HG03469 (cell line): Measurements from ENCODE around the gene MEIOSIN.

ENCODE experiments used
- ATAC-seq: cut with Tn5 transposase; IDR thresholded peaks from one replicate; pipeline ENCODE4 v1.9.1; 2021; ENCODE audit warnings: mild to moderate bottlenecking, moderate library complexity, moderate number of reproducible peaks; ENCODE audit not compliant: unreplicated experiment

MEIOSIN gene

DNA sequence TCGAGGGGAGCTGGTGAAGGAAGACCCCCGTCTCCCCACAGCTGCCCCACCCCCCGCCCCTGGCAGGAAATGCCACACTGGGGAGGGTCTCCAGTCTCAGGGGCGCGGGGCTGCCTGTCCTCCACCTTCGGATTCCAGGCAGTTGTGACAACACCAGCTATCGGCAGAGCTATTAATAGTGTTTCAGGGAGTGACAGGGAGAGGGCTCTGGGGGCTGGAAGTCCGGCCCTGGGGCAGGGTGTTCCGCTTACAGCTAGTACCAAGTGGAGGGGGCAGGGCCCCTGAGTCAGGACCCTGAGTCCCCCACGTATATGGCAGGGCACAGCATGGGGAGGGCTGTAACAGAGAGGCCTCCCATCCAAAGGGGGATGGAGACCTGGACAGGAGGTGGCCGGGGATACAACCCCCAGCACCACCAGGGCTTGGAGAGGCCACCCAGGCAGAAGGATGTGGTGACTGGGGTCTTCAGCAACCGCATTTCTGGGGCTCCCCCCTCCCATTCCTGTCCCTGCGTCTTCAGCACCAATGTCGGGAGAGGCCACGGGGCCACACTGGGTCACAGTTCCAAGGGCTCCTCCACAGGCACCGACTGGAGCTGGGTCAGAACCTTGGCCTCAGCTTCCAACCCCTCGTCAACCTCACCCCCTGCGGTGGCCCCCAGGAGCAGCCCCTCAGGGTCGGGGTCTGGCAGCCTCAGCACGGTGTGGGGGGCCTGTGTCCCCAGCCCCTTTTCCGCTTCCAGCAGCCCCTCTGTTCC is 31.9 kb downstream of the MEIOSIN start:
- ATAC-seq, result no peak

- ATAC-seq, result no peak
Measured at GRCh38 chr19:45765702-45766295, 32.6 kb downstream of the MEIOSIN start.

GRCh38 chr19:45766296-45766868 is 33.1 kb downstream of the MEIOSIN start:
- no peak for ATAC-seq

- ATAC-seq, result no peak
Measured at GRCh38 chr19:45766869-45767346, 33.7 kb downstream of the MEIOSIN start.

DNA sequence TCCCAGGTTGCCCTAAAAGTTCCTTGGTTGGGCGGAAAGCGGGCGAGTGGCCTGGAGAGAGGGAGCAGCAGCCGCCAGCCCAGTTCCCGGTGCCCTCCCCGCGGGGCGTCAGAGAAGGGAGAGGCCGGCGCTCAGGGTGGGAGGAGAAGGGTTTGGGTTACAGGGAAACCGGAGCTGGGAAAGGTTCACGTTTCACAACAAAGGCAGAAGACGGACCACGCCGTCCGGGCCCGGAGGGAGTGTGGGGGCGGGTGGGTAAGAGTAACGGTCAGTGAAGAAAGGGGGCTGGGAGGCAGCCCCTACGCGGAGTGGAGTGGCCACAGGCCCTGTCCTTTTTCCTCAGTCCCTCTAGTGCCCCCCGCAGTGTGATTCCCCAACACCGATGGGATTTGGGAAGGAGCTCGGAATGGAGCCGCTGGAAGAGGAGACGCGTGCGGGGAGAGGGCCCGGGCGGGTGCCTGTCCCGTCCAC is 34.2 kb downstream of the MEIOSIN start:
- no peak for ATAC-seq

- ATAC-seq, result no peak
Measured at GRCh38 chr19:45767881-45768654, 34.8 kb downstream of the MEIOSIN start.

- no peak for ATAC-seq
Measured at GRCh38 chr19:45768655-45768983, 35.4 kb downstream of the MEIOSIN start.

DNA sequence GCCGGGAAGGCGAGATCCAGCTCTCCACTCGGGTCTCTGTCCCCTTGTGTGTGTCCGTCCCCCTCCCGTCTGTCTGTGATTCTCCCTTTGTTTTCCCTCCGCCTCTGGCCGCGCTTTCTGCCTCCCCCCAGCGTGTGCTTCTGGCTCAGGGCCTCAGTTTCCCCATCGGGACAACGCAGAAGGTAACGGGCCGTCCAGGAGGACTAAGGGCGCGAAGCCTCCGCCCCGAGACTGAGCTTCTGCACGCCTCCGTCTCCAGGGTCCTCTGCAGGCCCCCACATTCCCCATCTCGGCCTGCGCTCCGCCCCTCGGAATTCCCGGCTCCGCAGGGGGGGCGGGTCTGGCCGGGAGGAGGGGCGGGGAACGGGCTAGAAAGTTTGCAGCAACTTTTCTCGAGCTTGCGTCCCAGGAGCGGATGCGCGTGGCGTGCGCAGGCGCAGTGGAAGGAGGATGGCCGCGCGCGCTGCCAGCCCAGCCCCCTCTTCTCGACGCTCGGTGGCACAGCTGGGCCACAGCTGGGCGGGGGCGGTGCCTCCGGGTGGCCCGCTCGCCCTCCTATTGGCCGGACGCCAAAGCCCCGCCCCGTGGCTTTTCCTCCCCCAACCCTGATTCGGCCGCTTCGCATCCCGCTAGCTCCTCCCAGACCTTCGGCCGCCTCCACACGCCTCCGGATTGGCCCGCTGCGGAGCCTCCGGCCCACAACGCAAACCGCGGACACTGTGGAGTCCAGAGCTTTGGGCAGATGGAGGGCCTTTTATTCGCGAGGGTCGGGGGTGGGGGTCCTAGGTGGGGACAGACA is 35.9 kb downstream of the MEIOSIN start, which contains the start of gene SIX5:
SIX5 (minus strand) TSS at position 269 of the 799 bp plus-strand sequence. CDS start 408 bp downstream, outside the sequence.
- ATAC-seq, result peak; percentile 41

- ATAC-seq, result no peak
Measured at GRCh38 chr19:45769821-45770191, 36.6 kb downstream of the MEIOSIN start.

- ATAC-seq, result peak; percentile 34
Measured at GRCh38 chr19:45770192-45771101, 37.2 kb downstream of the MEIOSIN start.

DNA sequence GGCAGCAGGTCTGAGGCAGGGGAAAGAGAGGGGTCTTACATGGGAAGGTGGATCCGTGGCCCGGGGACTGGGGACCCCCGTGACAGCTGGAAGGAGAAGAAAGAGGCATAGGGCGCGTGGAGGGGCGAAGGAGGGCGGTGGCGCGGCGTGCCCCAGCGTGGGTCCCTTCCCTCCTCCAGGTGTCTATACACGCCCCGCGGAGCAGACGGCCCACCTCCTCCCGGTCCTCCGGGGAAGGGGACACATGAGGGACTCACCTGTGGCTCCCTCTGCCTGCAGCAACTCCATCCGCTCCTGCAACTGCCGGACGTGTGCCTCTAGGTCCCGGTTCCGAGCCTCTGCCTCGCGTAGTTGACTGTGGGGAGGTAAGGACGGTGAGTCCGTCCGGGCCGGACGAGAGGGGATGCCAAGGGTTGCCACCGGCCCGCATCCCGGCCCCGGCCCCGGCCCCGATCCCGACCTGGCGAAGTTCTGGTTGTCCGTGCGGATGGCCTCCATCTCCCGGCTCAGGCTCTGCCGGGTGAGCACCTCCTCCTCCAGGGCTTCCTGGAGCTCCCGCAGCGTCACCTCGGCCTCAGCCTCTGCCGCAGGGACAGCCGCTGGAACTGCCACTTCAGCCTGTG is 38.2 kb downstream of the MEIOSIN start:
- ATAC-seq, result no peak

GRCh38 chr19:45772130-45772840 is 39.0 kb downstream of the MEIOSIN start:
- ATAC-seq, result no peak

DNA sequence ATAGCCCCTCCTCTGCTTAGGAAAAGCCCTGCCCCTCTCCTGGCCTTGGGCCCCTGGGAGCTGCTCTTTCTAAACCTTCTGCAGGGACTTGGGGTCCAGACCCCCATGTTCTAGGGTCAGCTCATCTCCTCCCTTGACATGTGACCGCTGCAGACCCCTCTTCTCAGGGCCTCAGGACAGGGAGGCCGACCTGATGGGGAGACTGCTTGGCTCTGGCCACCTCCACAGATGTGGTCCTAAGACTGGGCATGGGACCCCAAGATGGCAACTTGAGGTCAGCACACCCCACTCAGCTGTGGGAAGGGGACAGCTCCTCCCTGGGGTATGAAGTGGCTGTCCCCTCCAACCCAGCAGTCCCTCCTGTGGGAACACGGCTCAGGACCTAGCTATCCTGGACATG is 39.7 kb downstream of the MEIOSIN start:
- no peak for ATAC-seq

DNA sequence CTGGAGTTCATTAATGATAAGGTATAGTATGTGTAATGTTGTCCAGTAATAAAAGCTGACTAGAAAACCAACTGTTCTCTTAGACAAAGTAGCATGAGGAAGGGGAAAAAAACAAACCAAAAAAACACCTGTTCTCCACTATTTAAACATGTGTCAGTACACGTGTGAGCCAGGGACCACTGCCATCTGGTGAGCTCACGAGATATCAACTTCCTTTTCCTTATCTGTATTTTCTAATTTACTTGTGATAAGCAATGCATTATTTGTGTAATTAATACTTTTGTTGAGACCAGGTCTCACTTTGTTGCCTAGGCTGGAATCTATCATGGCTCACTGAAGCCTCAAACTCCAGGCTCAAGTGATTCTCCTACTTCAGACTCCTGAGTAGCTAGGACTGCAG is 40.1 kb downstream of the MEIOSIN start:
- ATAC-seq, result no peak

DNA sequence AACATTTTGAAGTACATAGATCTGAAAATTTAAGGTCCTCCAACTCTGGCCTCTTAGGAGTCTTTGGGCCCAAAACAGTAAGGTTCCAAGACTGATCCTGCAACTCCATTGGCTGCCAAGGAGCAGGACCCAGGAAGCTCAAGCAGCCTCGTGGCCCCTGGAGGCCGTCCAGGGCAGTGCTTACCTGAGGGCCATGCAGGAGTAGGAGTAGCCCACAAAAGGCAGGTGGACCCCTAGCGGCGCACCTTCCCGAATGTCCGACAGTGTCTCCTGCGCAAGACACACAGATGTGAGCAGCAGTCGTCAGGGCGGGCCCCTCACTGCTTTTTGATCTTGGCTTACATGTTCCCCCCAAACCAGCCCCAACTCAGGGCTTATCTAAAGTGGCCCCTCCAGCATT is 41.5 kb downstream of the MEIOSIN start:
- no peak for ATAC-seq

GRCh38 chr19:45777395-45777961 is 44.2 kb downstream of the MEIOSIN start:
- ATAC-seq, result no peak

DNA sequence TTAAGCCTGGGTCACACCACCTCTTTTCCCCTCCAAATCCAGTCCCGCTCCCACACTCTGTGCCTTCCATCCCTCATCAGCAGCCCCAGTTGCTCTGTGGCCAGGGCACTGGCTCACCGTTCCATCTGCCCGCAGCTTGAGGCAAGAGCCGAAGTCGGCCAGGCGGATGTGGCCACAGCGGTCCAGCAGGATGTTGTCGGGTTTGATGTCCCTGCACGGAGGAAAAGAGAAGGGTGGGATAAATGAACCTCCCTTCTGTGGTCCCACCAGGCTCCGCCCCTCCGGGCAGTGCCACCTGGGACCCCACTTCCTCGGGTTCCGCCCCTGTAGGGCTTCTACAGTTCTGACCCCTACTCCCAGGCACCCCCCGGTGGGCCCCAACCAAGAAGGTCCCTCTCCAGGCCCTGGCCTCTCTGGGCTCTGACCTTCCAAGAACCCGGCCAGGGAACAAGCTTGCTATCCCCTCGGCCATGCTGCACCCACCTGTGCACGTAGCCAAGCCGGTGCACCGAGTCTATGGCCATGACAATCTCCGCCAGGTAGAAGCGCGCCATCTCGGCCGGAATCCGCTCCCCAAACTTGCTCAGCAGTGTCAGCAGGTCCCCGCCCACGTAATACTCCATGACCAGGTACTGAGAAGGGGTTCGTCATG is 44.9 kb downstream of the MEIOSIN start:
- ATAC-seq, result no peak
